Left lung (tissue), 10 donors: Measurements from ENCODE around the gene EEF1A1. TPM values are rescaled to one million over a fixed set of nuclear protein-coding genes. Genes with fewer than 3 reads are reported as not detected.
"Not testable (repeated sequence)": the region's sequence is repeated elsewhere in the genome, so short reads cannot be mapped to it uniquely, and the experiment has no call there.

Experiments
- ATAC-seq: fragments of 200-7000 bp; cut with Tn5 transposase; one replicate; pipeline ENCODE4 v1.9.1; 2020; ENCODE audit warnings: moderate library complexity
- DNase-seq, 4 donors: peaks; one replicate each; pipeline ENCODE4 v3.0.0-alpha.2; 2013 to 2020
- H3K27ac ChIP-seq, 2 donors: fragments of 200-600 bp; sonication (generic) in 1 of 2; one replicate each; pipeline versions ENCODE4 v1.5.0 to v1.8.0; 2020 to 2021
- H3K27me3 ChIP-seq, 2 donors: fragments of 200-600 bp; sonication (generic) in 1 of 2; one replicate each; pipeline versions ENCODE4 v1.5.0 to v1.8.0; 2020 to 2021
- H3K36me3 ChIP-seq, 2 donors: fragments of 200-600 bp; sonication (generic) in 1 of 2; one replicate each; pipeline versions ENCODE4 v1.5.0 to v1.8.0; 2020 to 2021
- H3K4me1 ChIP-seq, 2 donors: fragments of 200-600 bp; one replicate each; pipeline ENCODE4 v1.8.0; 2021
- H3K4me3 ChIP-seq, 2 donors: fragments of 200-600 bp; sonication (generic) in 1 of 2; one replicate each; pipeline versions ENCODE4 v1.5.0 to v1.8.0; 2020 to 2021; ENCODE audit warnings: mild to moderate bottlenecking in 1 of 2
- H3K9me3 ChIP-seq, 2 donors: fragments of 200-600 bp; sonication (generic) in 1 of 2; one replicate each; pipeline versions ENCODE4 v1.5.0 to v1.8.0; 2020 to 2021
- intact Hi-C, 2 donors: fragments of 100-400 bp; cut with DNase I; formaldehyde crosslinking; loops; one replicate each; pipeline versions ENCODE4 v1.11.2 to v1.14.2; 2022
- polyA plus RNA-seq, 6 donors: library from polyadenylated mRNA; unstranded; fragments of 120-200 nt; gene quantifications; one replicate each; pipeline ENCODE4 v1.2.1, GENCODE V29; 2013; ENCODE audit not compliant: insufficient read length in 6 of 6
- total RNA-seq, 2 donors: library from RNA; stranded (reverse); fragmentation: NEBNext Ultra II Directional; extraction: Animal tissue kit (Norgen Biotek cat#: 25700); gene quantifications; one replicate each; pipeline ENCODE4 v1.2.1, GENCODE V29; 2021
- TF ChIP-seq, protein P1 (sequence below), 2 donors: fragments of 200-600 bp; sonication (generic) in 1 of 2; IDR thresholded peaks; one replicate each; pipeline versions ENCODE4 v1.5.0 to v1.8.0; 2021; ENCODE audit warnings: antibody characterized with exemption in 2 of 2
- donor health status: DM: no; HTN: yes; CAD: no.
- donor health status: DM: no; HTN: no; CAD: no.

EEF1A1 gene
- total and polyA plus RNA-seq, 8 donors: 7,825 to 26,911 (median 23,814) TPM

DNA sequence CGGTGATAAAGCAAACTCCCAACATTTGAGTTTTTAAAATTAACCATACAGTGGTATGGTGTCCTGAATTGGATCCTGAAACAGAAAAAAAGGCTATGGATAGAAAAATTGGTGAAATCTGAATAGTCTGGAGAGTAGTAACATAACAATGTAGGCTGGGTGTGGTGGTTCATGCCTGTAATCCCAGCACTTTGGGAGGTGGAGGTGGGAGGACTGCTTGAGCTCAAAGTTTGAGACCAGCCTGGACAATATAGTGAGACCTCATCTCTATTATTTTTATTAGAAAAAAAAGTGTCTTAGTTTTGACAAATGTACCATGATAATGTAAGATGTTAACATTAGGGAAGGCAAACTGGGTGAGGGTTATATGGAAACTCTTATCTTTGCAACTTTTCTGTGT is 11.0 kb downstream of the EEF1A1 start:
- Histone ChIP-seq H3K9me3 (peaks cover 0 to 2% of the 10 kb centered on the region in 2 donors), H3K27me3 (no peaks in the 10 kb centered on the region), H3K4me3 (no peak overlapping the region), H3K4me1 (peaks cover 0 to 3% of the 10 kb centered on the region in 2 donors), H3K27ac (no peak overlapping the region), H3K36me3 (peaks cover 0 to 10% of the 10 kb centered on the region in 2 donors)
- intact Hi-C loops: loop anchor here in 1 of 2 donors (10.0 kb wide), 1 partner anchor 105 kb away; no protein-coding TSS in a partner anchor
- TF ChIP-seq, protein P1, sequence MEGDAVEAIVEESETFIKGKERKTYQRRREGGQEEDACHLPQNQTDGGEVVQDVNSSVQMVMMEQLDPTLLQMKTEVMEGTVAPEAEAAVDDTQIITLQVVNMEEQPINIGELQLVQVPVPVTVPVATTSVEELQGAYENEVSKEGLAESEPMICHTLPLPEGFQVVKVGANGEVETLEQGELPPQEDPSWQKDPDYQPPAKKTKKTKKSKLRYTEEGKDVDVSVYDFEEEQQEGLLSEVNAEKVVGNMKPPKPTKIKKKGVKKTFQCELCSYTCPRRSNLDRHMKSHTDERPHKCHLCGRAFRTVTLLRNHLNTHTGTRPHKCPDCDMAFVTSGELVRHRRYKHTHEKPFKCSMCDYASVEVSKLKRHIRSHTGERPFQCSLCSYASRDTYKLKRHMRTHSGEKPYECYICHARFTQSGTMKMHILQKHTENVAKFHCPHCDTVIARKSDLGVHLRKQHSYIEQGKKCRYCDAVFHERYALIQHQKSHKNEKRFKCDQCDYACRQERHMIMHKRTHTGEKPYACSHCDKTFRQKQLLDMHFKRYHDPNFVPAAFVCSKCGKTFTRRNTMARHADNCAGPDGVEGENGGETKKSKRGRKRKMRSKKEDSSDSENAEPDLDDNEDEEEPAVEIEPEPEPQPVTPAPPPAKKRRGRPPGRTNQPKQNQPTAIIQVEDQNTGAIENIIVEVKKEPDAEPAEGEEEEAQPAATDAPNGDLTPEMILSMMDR (IDR thresholded peaks at IDR 0.05): no peak
- no peak for ATAC-seq
- DNase-seq: no peak

DNA sequence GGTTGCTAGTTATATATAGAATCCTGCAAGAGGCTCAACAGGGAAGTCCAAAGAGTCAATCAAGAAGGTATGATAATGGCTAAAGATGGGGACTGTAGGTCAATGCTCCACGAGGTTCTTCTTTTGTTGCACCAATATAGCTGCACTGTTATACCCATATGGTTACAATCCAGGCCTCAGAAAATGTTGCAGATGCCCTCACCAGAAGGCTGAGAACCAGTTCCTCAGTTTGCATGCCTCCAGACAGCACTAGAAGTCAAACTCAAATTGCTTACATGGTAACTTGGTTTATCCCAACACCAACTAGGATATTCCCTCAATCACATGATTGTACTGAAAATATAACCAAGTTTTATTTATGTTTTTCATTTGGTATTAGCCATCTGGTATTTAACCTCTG is 12.1 kb downstream of the EEF1A1 start:
- no peak overlapping the region for H3K27ac ChIP-seq
- intact Hi-C loops: no loop called here
- no peak for DNase-seq
- ATAC-seq: no peak
- no peaks in the 10 kb centered on the region for H3K4me1 ChIP-seq
- TF ChIP-seq, protein P1 (IDR thresholded peaks at IDR 0.05): no peak
- no peaks in the 10 kb centered on the region for H3K27me3 ChIP-seq
- peaks cover 0 to 13% of the 10 kb centered on the region in 2 donors for H3K36me3 ChIP-seq
- peaks cover 0 to 2% of the 10 kb centered on the region in 2 donors for H3K9me3 ChIP-seq
- no peak overlapping the region for H3K4me3 ChIP-seq

DNA sequence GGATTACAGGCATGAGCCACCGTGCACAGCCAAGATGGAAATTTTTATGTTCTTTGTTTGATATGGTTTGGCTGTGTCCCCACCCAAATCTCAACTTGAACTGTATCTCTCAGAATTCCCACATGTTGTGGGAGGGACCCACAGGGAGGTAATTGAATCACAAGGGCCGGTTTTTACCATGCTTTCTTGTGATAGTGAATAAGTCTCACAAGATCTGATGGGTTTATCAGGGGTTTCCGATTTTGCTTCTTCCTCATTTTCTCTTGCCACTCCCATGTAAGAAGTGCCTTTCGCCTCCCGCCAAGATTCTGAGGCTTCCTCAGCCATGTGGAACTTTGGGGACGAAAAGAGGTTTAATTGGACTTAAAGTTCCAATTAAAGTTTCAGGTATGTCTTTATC is 14.6 kb downstream of the EEF1A1 start:
- no peaks in the 10 kb centered on the region for H3K4me1 ChIP-seq
- H3K27me3 ChIP-seq: no peaks in the 10 kb centered on the region
- intact Hi-C loops: no loop called here
- H3K9me3 ChIP-seq: peaks cover 0 to 2% of the 10 kb centered on the region in 2 donors
- H3K36me3 ChIP-seq: peaks cover 0 to 35% of the 10 kb centered on the region in 2 donors
- H3K27ac ChIP-seq: no peak overlapping the region
- ATAC-seq (no peak), DNase-seq (no peak)
- TF ChIP-seq, protein P1 (IDR thresholded peaks at IDR 0.05): no peak
- no peak overlapping the region for H3K4me3 ChIP-seq

DNA sequence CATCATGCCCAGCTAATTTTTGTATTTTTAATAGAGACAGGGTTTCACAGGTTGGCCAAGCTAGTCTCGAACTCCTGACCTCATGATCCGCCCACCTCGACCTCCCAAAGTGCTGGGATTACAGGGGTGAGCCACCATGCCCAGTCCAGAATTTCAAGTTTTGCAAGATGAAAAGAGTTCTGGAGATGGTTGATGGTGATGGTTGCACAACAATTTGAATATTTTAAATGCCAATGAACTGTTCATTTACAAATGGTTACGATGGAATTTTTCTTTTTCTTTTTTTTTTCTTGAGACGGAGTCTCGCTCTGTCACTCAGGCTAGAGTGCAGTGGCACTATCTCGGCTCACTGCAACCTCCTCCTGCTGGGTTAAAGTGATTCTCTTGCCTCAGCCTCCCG is 15.1 kb downstream of the EEF1A1 start:
- H3K36me3 ChIP-seq: peaks cover 0 to 40% of the 10 kb centered on the region in 2 donors
- intact Hi-C loops, H3K4me3 ChIP-seq, H3K4me1 ChIP-seq, H3K27me3 ChIP-seq, H3K27ac ChIP-seq, ATAC-seq, H3K9me3 ChIP-seq, DNase-seq: not testable (repeated sequence)

DNA sequence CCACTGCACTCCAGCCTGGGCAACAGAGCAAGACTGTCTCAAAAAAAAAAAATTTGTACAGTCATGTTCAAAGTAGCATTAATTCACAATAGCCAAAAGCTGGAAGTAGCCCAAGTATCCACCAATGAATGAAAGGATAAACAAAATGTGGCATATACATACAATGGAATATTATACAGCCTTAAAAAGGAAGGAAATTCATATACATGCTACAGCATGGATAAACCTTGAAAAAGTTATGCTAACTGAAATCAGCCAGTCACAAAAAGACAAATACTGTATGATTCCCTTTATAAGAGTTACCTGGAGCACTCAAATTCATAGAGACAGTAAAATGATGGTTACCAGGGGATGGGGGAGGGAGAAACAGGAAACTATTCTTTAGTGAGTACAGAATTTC is 15.7 kb downstream of the EEF1A1 start:
- TF ChIP-seq, protein P1 (IDR thresholded peaks at IDR 0.05): no peak
- Histone ChIP-seq H3K36me3 (peaks cover 0 to 46% of the 10 kb centered on the region in 2 donors), H3K9me3 (peaks cover 0 to 2% of the 10 kb centered on the region in 2 donors), H3K27me3 (no peaks in the 10 kb centered on the region), H3K4me3 (no peak overlapping the region), H3K27ac (no peak overlapping the region), H3K4me1 (no peaks in the 10 kb centered on the region)
- ATAC-seq: no peak
- intact Hi-C loops: no loop called here
- DNase-seq: no peak

DNA sequence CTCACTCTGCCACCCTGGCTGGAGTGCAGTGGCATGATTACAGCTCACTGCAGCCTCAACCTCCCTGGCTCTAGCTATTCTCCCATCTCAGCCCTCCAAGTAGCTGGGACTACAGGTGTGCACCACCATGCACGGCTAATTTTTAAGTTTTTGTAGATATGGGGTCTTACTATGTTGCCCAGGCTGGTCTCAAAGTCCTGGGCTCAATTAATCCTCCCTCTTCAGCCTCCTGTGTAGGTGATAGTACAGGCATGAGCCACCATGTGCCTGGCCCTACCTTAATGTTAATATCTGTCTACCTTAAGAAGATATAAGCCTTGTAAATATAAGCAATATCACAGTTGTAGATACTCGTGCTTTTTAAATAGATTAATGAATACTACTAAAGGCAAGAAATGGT is 16.7 kb downstream of the EEF1A1 start:
- TF ChIP-seq, protein P1 (IDR thresholded peaks at IDR 0.05): no peak
- Histone ChIP-seq H3K36me3 (peaks cover 0 to 56% of the 10 kb centered on the region in 2 donors), H3K27ac (no peak overlapping the region), H3K27me3 (no peaks in the 10 kb centered on the region), H3K4me1 (no peaks in the 10 kb centered on the region), H3K4me3 (no peak overlapping the region), H3K9me3 (peaks cover 0 to 2% of the 10 kb centered on the region in 2 donors)
- no peak for ATAC-seq
- no peak for DNase-seq
- intact Hi-C loops: no loop called here
